GM18868 (cell line): ENCODE results near the gene FBXO22.

Experiments
- ATAC-seq: cut with Tn5 transposase; IDR thresholded peaks from one replicate; pipeline ENCODE4 v1.9.1; 2021; ENCODE audit warnings: mild to moderate bottlenecking, moderate library complexity; ENCODE audit not compliant: unreplicated experiment

FBXO22 gene

DNA sequence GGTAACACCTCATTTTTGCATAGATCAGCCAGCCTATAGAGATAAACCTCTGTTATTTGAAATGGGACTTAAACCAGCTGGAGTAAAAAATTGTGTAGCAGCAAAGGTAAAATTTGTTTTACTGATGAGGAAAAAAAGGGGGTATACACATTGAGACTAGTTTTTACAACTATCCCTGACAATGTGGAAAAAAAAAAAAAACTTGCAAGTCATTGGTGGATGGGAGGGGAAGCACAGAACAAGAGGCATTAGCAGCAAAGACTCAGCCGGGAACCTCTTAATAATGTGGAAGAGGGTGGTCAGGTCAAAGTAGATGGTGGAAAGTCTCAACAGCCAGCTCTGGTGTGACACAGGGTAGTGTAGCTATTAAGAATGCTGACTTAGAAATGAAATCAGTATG is 14.5 kb downstream of the FBXO22 start:
- ATAC-seq: no peak

DNA sequence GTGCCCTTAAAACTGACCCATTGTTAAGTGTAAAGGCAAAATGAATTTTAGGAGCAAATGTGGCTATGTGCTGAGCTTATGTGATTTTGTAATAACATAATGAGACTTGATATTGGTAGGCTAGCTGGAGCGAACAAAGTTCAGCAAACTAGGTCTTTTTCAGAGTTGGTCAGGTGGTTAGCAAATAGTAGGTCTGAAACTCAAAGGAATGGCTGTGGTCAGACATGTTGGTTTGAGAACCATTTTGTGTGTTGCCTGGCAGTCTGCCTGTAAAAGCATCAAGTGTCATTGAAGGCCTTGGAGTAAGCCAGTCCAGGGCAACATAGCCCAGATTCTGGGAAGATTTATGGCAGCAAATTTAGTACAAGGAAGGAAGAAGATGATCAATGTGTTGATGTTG is 16.4 kb downstream of the FBXO22 start:
- no peak for ATAC-seq

DNA sequence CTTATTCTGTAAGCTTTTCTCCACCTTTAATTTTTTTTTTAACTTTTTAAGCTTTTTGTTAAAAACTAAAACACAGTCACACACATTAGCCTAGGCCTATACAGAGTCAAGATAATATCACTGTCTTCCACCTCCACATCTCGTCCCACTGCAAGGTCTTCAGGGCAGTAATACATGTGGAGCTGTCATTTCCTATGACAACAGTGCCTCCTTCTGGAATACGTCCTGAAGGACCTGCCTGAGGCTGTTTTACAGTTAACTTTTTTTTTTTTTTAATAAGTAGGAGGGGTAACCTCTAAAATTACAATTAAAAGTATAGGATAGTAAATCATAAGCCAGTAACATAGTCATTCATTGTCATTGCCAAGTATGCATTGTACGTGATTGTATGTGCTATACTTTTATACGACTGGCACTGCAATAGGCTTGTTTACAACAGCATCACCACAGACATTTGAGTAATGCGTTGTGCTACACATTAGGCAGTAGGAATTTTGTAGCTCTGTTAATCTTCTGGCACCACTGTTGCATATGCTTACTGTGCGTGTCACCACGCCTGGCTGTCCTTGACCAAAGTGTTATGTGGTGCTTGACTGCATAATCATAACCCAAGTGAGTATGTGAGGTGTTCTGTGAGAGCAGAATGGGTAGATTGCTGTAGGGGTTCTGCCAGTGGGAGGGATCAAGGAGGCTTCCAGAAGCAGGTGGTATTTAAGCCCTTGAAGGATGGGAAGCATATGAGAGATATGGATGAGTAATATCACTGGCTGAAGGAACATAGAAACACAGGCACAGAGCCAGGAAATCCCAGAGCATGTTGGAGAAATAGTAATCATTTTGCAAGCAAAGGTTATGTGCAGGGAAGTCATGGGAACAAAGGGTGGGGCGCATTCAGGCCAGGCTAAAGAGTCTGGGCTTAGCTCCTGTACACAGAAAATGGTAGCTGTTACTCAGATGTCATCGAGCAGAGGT is 18.3 kb downstream of the FBXO22 start:
- ATAC-seq: no peak

DNA sequence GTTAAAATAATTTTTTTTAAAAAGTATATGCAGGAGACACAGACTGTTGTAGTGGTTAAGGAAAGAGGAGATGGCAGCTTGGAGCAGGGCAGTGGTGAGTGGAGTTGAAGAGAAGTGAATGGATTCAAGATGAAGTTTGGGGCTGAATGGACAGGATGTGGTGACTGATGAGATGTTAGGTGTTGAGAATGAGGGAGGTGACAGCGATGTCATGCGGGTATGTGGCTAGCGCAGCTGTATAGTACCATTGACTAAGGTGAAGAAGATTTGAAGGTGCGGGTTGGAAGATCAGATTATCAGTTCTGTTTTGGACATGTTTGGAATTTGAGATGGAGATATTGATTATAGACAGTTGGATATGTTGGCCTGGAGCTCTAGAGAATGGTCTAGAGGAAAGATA is 20.1 kb downstream of the FBXO22 start:
- ATAC-seq: no peak

DNA sequence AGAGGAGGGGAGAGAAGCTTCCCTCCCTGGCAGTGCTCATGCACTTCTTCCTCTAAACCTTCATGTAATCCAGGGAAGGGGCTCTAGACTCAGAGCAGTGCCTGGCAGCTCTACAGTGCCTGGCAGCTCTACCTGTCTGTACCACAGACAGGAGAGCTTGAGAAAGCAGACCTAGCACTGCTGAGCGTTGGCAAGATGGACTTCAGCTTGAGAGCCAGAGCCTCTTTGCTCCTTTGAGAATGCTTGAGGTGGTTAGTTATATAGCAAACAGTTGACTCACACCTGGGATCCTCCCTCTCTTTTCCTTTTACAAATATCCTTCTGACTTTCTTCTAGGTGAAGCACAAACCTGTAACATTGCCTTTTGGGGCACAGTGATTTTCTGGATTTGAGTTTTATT is 20.9 kb downstream of the FBXO22 start:
- ATAC-seq: no peak

DNA sequence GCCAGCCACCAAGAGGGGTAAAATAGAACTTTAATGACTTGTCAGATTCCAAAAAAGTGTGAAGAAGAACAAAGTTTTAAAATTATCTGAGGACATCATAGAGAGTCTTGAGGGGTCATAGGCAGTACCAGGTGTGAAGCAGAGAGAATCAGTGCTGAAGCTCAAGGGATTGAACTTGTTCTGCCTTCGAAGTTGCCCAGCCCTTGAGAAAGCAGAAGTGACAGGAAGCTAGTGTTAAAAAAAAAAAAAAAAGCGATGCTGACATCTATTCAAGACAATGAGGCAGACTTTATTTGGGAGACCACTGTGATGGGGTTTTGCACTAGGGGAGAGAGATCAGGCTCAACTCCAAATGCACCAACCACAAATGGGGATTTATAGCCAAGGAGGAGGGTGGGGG is 21.8 kb downstream of the FBXO22 start:
- ATAC-seq: no peak

DNA sequence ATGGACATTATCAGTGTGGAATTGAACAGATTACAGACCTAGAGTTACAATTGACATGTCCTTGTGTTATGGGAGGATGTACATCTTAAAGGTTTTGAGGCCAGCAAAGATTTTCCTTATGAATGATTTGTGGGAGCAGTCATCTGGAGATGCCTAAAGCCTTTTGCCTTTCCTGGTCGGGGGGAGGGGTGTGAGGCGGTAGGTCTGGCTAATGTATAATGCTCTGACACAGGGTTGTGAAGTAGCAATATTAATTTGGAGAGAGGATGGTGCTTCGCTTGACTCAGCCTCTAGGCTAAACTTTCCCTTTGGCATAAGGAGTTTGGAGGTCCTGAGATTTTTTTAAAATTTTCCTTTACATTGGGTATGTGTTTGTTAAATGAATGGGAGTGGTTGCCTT is 23.3 kb downstream of the FBXO22 start:
- ATAC-seq: no peak

DNA sequence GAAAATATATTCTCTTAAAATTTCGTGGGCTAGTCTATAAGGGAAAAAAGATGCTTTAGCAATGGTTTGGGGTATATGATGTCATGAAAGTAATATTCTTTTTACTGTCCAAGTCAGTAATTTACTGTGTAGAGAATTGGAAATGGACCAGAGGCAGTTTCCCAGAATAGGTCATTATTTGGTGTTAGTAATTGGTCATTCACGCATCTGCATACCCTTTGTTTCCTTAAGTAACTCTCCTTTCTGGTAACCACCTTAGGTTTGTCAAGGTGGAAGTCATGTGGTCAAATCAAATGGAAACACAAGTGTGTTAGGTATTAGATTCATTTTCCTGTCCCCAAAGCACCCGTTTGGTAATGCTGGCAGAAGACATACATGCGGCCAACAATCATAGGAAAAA is 23.9 kb downstream of the FBXO22 start:
- no peak for ATAC-seq

DNA sequence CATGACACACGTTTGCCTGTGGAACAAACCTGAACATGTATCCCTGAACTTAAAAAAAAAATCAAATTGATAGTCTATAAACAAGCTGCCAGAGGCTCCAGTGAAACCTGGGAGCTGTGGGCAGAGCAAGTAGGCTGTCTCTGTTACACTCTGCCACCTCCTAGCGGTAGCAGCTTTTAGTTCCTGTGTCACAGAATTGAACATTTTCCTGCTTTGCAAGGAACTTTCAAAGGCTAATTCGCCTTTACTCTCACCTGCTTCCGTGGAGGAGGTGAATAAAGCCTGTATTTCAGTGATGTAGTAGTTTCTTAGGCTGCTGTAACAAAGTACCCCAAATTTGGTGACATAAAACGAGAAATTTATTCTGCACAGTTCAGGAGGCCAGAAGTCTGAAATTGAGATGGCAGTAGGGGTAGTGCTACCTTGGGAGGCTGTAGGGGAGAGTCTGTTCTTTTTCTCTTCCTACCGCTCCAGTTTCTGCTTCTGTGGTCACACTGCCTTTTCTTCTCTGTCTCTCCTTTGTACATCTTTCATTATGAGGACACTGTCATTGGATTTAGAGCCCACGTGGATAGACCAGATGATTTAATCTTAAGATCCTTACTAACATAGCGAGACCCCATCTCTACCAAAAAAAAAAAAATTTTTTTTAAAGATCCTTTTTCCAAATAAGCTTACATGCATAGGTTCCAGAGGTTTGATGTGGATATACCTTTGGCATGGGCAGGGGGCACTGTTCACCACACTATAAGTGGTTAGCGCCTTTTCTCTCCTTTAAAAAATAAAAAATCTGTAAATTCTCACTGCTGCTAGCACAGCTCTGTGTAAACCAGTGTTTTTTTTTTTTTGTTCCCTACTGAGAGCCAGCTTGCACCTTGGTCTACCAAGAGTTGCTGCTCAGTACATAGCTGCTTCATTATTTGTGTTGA is 25.3 kb downstream of the FBXO22 start:
- ATAC-seq: no peak

DNA sequence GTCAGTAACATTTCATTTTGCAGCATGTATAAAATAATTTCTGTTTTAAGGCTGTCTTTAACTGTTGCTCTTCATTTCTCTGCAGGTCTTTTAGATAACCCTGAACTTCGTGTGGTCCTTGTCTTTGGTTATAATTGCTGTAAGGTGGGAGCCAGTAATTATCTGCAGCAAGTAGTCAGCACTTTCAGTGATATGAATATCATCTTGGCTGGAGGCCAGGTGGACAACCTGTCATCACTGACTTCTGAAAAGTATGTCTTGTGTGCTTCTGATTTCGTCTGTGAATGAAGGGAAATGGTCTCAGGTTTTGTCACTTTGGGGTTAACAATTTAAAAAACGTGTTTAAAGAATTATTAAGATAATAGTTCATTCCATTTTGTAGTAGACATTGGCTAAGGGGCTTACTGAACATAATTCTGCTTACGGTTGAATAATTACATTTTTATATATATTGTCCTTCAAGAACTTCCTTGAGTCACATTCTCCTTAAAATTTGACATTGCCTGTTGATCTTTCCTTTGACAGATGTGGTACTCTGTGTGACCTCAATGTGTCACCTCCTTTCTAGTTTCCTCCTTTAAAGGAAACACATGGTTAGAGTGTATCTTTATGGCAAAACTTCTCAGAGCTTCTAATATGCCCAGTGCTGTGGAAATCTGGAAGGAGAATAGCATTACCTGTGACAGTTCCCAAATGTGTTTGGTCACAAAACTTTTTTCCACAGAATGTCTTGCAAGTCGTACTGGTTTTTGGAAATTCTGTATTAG is 26.3 kb downstream of the FBXO22 start:
- ATAC-seq: no peak

DNA sequence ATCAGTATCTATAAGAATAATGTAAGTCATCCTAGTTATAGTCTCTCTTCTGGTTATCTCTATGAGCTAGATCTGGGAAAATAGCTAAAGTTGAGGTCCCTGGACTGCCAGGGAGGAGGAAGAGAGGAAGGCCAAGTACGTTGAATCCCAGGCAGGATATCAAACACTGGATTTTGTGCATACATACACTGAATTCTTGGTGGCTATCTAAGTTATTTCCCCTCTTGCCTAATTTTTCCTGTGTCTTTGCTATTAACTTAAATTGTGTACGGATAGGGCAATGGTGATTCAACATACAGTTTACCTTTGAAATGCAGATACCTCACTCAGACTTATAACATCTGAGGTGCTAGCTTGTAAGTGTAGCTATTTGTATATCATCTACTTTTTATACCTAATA is 27.2 kb downstream of the FBXO22 start:
- ATAC-seq: no peak

DNA sequence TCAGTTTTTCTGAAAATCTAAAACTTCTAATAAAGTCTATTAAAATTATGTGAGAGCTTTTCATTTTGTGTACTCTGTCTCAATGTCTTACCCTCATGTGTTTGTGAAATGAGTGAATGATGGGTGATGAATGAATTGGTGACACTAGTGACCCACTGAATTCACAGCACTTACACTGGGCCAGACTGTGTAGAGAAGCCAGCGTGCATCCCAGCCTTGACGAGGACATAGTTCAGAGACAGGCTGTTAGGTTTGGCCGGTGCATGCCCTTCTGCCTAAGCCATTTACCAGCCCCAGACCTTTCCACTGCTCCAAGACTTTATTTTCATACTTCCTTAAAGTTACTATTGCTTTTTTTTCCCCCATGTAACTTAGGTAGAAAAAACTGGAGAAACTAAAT is 38.8 kb downstream of the FBXO22 start:
- no peak for ATAC-seq

DNA sequence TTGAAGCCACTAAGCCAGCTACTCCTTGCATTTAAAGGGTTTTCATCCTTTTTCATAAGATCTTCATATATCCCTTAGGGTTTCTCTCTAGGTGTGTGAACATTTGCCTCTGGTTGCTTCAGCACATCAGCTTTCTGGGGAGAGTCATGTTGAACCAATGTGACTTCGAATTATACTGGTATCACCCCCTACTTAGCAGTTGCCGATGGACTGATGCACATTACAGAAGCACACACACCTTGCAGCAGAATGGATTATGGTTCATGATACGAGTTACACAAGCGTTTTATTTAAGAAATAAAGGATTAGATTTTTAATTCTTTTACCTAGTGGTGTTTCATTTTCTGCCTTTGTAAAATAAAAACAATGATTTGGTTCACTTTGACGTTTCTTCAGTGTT is 39.6 kb downstream of the FBXO22 start:
- no peak for ATAC-seq

DNA sequence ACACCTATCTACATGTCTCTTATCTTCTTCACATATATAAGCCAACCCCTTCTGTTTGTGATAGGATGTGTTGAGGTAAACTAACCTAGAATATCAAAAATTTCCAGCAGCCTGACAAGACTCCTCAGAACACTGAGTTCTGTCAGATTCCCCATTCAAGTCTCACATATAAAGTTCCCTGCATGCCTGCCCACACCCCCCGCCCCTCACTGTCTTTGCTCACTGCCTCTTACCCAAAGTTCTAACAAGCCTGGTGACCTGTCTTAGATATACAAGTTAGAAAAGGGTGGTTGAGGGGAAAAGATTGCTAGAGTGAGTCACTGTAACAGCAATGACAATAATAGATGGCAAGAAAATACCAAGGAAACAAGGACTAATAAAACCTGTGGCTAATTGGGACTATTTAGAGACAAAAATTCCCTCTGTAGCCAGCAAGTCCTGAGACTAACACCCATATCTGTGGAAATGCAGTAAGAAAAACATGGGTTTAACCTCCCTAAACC is 40.1 kb downstream of the FBXO22 start:
- no peak for ATAC-seq

DNA sequence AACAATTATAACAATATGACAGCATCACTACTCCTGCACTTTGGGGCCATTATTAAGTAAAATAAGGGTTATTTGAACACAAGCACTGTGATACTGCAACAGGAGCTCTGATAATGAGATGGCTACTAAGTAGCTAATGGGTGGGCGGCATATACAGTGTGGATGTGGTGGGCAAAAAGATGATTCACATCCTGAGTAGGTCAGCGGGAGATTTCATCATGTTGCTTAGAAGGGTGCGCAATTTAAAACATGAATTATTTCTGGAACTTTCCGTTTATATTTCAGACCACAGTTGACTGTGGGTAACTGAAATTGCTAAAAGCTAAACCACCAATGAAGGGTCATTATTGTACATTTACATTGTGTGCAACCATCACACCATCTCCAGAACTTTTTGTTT is 42.3 kb downstream of the FBXO22 start:
- no peak for ATAC-seq

DNA sequence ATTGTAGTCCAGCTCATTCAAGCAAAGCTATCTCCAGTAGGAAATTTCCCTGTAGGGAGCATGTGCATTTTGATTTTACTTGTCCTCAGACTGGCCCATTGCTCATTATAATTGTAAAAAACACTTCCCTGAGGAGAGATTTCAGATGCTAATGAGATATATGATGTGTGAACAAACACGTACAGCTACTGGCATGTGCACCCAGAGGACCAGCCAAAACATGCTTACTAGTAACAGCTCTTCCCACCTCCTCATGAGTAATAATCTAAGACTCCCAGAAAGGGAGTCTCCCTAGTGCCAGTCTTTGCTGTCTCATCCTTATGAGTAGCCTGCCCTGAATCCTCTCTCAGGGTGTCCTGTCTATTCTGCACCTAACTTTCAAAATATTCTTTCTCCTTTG is 43.4 kb downstream of the FBXO22 start:
- no peak for ATAC-seq

DNA sequence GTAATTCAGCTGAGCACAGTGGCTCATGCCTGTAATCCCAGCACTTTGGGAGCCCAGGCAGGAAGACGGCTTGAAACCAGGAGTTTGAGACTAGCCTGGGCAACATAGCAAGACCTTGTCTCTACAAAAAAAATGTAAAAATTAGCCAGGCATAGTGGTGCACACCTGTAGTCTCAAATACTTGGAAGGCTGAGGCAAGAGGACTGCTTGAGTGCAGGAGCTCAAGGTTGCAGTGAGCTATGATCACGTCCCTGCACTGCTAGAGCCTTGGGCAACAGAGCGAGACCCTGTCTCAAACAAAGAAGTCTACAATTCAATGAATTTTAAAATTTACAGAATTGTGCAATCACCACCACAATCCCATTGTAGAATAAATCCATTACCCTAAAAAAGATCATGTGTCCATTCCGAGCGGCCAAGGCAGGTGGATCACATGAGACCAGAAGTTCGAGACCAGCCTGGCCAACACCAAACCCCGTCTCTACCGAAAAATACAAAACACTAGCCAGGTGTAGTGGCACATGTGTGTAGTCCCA is 45.2 kb downstream of the FBXO22 start:
- ATAC-seq: no peak

DNA sequence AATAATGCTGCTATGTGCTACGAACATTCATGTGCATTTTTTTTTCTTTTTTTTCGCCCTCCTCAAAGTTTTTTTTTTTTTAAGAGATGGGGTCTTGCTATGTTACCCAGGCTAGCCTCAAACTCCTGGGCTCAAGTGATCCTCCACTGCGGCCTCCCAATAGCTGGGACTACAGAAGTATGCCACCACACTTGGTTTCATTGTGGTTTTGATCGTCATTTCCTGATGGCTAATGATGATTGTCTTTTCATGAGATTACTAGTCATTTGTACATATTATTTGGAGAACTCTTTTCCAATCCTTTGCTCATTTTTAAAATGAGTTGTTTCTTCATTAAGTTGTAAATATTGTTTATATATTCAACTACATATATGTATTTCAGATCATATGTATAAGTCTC is 48.8 kb downstream of the FBXO22 start:
- ATAC-seq: no peak

DNA sequence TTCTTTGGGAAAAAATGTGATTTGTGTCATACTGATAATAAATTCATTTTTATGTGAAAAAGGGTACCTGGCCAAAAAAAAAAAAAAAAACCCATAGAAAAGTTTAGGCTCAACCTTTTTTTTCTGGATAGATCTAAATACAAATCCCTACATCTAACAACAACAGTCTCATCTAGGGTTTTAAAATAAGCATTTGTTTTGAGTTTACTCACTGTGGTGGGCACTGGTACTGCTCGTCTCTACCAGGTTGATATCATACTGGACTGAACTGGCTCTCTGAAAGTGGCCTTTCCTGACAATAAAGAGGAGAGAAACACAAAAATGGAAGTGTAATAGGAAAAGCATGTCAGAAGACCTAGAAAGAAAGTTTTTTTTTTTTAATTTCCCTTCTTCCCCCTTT is 52.0 kb downstream of the FBXO22 start:
- no peak for ATAC-seq

DNA sequence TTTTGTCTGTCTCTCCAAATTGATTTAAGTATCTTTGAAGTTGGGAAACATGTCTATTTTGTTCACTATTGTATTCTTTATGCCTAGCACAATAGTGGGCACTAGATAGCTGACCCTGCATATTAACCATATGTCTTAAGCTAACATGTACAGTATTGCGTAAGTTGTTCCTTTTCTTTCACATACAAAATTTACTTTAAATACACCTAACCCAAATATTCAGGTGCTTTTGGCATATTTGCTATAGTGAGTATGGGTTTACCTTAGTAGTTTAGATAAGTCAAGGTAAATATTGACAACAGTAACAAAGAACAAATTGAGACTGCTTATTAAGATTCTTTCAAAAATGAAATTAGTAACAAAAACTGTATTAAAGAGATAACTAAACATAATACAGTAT is 57.7 kb downstream of the FBXO22 start:
- no peak for ATAC-seq

DNA sequence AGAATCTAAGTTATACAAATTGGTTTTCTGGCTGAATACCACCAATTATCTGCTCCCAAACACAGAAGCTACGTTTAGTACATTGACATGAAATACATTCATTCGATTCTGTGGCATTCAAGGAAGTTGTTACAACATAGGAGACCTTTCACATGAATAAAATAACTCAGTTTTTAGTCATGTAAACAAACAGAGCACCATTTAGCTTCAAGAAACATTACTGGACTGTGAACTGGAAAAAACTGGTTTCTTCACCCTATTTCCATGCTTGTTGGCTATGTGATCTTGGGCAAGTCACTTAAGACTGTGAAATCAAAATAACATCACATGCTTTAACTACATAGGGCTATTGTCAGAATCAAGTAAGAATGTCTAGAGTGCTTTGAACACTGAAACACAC is 62.4 kb downstream of the FBXO22 start:
- ATAC-seq: no peak
